Skeletal muscle satellite cell (primary cell): ENCODE data around the gene CIAO1.
A peak's percentile ranks its signal among the peaks of the same experiment; 100 is the strongest.

Source experiments
- H3K27me3 ChIP-seq: 2 replicates; pipeline ENCODE4 v1.7.0; 2013; ENCODE audit warnings: low read length; ENCODE audit not compliant: control insufficient read depth, insufficient read depth
- H3K36me3 ChIP-seq: 2 replicates; pipeline ENCODE4 v1.7.0; 2013; ENCODE audit warnings: mild to moderate bottlenecking, control low read depth, low read length; ENCODE audit not compliant: insufficient read depth
- H3K4me1 ChIP-seq: 2 replicates; pipeline ENCODE4 v1.7.0; 2013; ENCODE audit warnings: low read length; ENCODE audit not compliant: control insufficient read depth, insufficient read depth
- H3K4me2 ChIP-seq: 2 replicates; pipeline ENCODE4 v1.7.0; 2013; ENCODE audit warnings: mild to moderate bottlenecking, low read length
- H3K4me3 ChIP-seq: 2 replicates; pipeline ENCODE4 v1.7.0; 2013; ENCODE audit warnings: low read length
- H3K9ac ChIP-seq: 2 replicates; pipeline ENCODE4 v1.7.0; 2013; ENCODE audit warnings: mild to moderate bottlenecking, low read depth, low read length, moderate library complexity
- H3K9me3 ChIP-seq: replicated peaks from 2 replicates; pipeline ENCODE4 v1.7.0; 2013; ENCODE audit warnings: mild to moderate bottlenecking, control low read depth, low read length

Gene CIAO1

DNA sequence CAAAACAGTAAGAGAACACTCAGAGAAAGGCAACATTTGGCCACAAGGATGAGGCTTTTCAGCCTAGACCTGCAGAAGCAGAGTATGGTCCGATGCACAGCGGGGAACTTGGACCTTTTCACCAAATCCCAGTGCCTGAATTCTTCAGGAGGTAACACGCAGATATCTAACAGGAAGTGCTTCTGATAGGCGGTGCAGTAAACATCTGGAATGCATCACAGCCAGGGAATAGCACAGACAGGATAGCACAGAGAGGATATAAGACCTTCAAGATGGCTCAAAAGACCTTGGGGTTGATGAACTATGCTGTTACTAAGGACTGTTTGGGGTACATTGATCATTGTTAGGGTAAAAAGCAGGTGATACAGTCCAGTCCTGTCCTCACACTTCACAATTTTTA lies 1.9 kb upstream of the CIAO1 start:
- Histone ChIP-seq H3K4me2 (peak overlapping the region; percentile 96), H3K4me1 (peaks cover 54% of the 10 kb centered on the region), H3K9ac (peak overlapping the region; percentile 98), H3K36me3 (peaks cover 27% of the 10 kb centered on the region), H3K9me3 (no peaks in the 10 kb centered on the region), H3K27me3 (no peaks in the 10 kb centered on the region), H3K4me3 (peak overlapping the region; percentile 85)

DNA sequence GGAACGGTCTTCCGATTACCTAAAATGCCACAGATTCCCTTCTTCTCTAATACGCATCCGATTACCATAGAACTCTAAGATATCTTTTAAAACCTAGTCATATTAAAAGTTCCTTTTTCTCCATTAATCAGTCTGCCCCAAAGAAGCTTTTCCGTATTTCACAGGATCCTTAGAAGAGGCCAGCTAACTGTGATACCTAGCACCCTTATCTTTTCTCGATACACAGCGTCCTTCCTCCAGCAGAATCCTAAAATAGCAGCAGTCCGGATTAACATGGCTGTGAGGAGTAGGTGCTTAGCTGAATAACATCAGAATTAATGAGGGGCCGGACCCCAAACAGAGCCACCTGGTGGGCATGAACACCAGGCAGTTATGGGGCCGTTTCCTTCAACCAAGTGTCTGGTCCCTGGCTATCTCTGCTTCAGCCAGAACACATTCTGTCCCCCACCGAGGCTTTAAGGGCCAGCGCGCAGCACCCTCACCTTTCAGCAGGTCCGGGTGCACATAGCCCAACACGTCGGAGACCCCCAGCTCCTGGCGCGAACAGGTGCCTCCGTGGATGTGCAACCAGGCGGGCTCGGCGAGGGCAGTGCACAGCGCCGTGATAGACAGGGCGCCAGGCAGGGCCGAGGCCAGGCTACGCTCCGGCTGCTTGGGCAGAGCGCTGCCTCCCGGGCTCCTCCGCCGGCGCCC lies 1.2 kb upstream of the CIAO1 start:
- Histone ChIP-seq H3K4me3 (peak overlapping the region; percentile 85), H3K9ac (peak overlapping the region; percentile 98), H3K9me3 (no peaks in the 10 kb centered on the region), H3K27me3 (no peaks in the 10 kb centered on the region), H3K4me1 (peaks cover 48% of the 10 kb centered on the region), H3K36me3 (peaks cover 25% of the 10 kb centered on the region), H3K4me2 (peak overlapping the region; percentile 96)

DNA sequence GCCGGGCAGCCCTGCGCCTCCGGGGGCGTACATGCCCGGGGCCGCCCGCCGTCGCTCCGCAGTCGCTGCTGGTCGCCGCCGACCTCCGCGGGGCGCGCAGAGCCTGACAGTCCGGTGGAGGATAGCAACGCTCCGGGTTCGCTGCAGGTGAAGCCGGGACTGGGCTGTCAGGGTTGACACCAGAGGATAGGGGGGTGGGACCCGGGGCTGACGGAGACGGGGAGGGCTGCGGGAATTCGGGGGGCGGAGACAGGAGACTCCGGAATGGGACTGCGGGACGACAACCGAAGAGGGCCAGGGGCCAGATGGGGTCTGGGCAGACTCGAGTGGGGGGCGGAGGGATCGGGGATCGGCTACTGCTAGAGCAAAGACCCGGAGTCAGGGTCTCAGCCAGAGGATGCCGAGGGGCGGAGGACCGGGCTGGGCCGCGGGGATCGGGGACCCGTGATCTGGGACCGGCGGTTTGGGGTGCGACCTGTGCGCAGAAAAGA lies 631 bp upstream of the CIAO1 start:
- Histone ChIP-seq H3K4me2 (peak overlapping the region; percentile 96), H3K9me3 (no peaks in the 10 kb centered on the region), H3K27me3 (no peaks in the 10 kb centered on the region), H3K4me3 (peak overlapping the region; percentile 85), H3K4me1 (peaks cover 45% of the 10 kb centered on the region), H3K36me3 (peaks cover 24% of the 10 kb centered on the region), H3K9ac (peak overlapping the region; percentile 98)

DNA sequence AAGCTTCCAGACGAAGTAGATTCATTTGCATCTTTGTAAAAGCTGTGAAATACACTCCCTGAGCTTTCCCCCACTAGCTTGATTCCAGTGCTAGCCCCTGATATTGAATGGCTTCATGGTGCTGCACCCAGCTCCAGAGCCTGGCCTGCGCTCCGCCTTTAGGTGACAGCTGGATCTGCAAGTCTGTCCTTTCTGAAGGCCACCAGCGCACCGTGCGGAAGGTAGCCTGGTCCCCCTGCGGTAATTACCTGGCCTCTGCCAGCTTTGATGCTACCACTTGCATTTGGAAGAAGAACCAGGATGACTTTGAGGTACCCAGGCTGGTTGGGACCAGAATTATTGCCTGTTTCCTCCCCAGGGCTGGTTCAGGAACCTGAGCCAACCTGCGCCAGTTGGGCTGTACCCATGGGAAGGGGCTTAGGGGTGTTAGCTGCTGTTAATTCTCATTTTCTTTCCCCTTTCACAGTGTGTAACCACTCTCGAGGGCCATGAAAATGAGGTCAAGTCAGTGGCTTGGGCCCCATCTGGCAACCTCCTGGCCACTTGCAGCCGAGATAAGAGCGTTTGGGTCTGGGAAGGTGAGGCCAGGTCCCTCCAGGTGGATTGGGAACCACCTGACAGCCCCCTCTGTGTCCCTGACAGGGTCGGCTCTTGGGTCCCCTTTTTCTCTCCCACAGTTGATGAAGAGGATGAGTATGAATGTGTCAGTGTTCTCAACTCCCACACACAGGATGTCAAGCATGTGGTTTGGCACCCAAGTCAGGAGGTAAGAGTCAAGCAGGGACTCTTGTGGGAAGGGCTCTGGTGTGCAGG lies 1.3 kb downstream of the CIAO1 start:
- Histone ChIP-seq H3K9ac (peak overlapping the region; percentile 98), H3K27me3 (no peaks in the 10 kb centered on the region), H3K4me2 (peak overlapping the region; percentile 90), H3K9me3 (no peaks in the 10 kb centered on the region), H3K4me1 (peaks cover 28% of the 10 kb centered on the region), H3K36me3 (peaks cover 35% of the 10 kb centered on the region), H3K4me3 (peak overlapping the region; percentile 85)

DNA sequence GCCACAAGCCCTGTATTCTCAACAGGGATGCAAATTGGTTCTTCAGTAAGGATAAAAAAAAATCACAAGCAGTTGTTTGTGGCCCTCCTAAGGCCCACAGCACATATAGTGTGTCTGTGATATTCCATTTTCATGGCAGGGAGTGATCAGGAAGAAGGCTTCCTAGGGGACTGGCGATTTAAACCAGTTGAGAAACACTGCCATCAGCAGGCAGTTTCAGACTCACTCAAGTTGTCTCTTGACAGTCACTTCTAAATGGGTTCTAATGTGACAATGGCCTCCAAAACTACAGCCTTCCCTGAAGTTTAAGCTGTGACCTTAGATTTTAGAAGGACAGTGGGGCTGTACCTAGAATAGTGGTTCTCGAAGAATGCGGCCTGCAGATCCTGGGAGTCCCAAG lies 6.0 kb downstream of the CIAO1 start:
- H3K4me2 ChIP-seq, result no peak overlapping the region
- no peaks in the 10 kb centered on the region for H3K9me3 ChIP-seq
- no peak overlapping the region for H3K4me3 ChIP-seq
- no peaks in the 10 kb centered on the region for H3K27me3 ChIP-seq
- H3K4me1 ChIP-seq, result peaks cover 23% of the 10 kb centered on the region
- H3K9ac ChIP-seq, result no peak overlapping the region
- H3K36me3 ChIP-seq, result peaks cover 60% of the 10 kb centered on the region

DNA sequence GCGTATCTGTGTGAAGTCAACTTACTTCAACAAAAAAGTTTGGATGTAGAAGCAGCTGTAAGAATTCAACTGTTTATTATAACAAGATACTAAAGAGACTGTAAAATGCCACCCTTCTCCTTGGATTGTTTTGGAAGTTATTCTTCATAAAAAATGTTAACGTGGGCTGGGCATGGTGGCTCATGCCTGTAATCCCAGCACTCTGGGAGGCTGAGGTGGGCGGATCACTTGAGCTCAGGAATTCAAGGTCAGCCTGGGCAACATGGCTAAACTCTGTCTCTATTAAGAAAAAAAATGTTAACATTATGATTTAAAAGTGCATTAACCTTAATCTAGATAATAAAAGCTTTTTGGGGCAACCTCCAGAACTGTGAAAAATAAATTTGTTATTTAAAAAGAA lies 7.7 kb downstream of the CIAO1 start:
- Histone ChIP-seq H3K27me3 (no peaks in the 10 kb centered on the region), H3K36me3 (peaks cover 71% of the 10 kb centered on the region)

GRCh38 chr2:96274355-96275056 lies 8.5 kb downstream of the CIAO1 start:
- Histone ChIP-seq H3K9ac (no peak overlapping the region), H3K27me3 (no peaks in the 10 kb centered on the region), H3K36me3 (peaks cover 71% of the 10 kb centered on the region)

More for the DNA sequence above, 7.7 kb downstream of the CIAO1 start:
- Histone ChIP-seq H3K4me2 (no peak overlapping the region), H3K4me3 (no peak overlapping the region), H3K9me3 (no peaks in the 10 kb centered on the region), H3K9ac (no peak overlapping the region), H3K4me1 (peaks cover 14% of the 10 kb centered on the region)

GRCh38 chr2:96276787-96277499 lies 10.9 kb downstream of the CIAO1 start:
- Histone ChIP-seq H3K4me1 (peaks cover 11% of the 10 kb centered on the region), H3K27me3 (no peaks in the 10 kb centered on the region), H3K4me2 (no peak overlapping the region), H3K9ac (no peak overlapping the region), H3K9me3 (no peaks in the 10 kb centered on the region), H3K4me3 (no peak overlapping the region), H3K36me3 (peaks cover 74% of the 10 kb centered on the region)

More at GRCh38 chr2:96274355-96275056, 8.5 kb downstream of the CIAO1 start:
- Histone ChIP-seq H3K9me3 (no peaks in the 10 kb centered on the region), H3K4me2 (no peak overlapping the region), H3K4me1 (peaks cover 14% of the 10 kb centered on the region), H3K4me3 (no peak overlapping the region)

DNA sequence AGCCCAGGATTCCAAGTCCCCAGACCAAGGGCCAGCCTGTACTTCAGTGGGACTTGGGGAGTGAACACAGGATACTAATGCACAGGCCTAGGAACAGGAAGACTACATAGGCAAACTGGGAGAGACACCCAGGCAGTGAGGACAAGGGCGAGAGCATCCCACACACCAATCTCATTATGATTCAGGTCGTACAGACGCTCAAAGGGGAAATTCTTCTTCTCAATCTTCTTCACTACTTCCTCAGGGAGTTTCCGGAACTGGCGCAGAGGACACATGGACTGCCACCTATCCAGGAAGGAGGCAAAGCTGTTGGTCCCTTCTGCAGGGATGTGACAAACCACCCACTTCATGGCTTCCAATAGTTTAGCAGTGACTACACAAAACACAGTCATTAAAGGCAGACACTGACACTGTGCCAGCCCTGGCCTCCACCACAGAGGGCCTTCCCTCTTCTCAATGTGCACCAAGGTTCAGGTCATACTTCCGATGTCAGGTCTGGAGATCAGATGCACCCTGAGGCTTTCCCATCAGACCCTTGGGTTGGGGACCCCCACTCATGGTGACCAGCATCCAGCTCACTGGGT lies 21.3 kb downstream of the CIAO1 start:
- Histone ChIP-seq H3K4me2 (no peak overlapping the region), H3K9me3 (no peaks in the 10 kb centered on the region), H3K36me3 (peaks cover 97% of the 10 kb centered on the region), H3K4me1 (no peaks in the 10 kb centered on the region), H3K27me3 (no peaks in the 10 kb centered on the region), H3K9ac (no peak overlapping the region), H3K4me3 (no peak overlapping the region)

- Histone ChIP-seq H3K9ac (no peak overlapping the region), H3K4me3 (no peak overlapping the region), H3K36me3 (peaks cover 96% of the 10 kb centered on the region), H3K4me1 (no peaks in the 10 kb centered on the region), H3K27me3 (no peaks in the 10 kb centered on the region), H3K9me3 (no peaks in the 10 kb centered on the region), H3K4me2 (no peak overlapping the region)
These were observed 25.7 kb downstream of the CIAO1 start for GRCh38 chr2:96291751-96292150.
